Smooth muscle cell (in vitro differentiated cells): ENCODE data around the gene E2F6. TPM values are rescaled to one million over a fixed set of nuclear protein-coding genes. Genes with fewer than 3 reads are reported as not detected.

Experiments
- DNase-seq: peaks from one replicate; lab custom pipeline; 2025; ENCODE audit not compliant: unreplicated experiment; lab: John Stamatoyannopoulos, UW
- H2AFZ ChIP-seq: fragments of 200-600 bp; sonication (generic); 2 replicates; pipeline ENCODE4 v1.6.0; 2016; ENCODE audit warnings: antibody characterized with exemption, low read depth, mild to moderate bottlenecking
- H3F3A ChIP-seq: fragments of 200-600 bp; sonication (generic); 2 replicates; pipeline ENCODE4 v1.6.0; 2017; ENCODE audit warnings: antibody characterized with exemption, low read depth
- H3K27ac ChIP-seq: fragments of 200-600 bp; sonication (generic); 2 replicates; pipeline ENCODE4 v1.5.1; 2016; ENCODE audit warnings: low read depth, mild to moderate bottlenecking
- H3K27me3 ChIP-seq: fragments of 200-600 bp; sonication (generic); 2 replicates; pipeline ENCODE4 v1.6.1; 2016; ENCODE audit warnings: low read depth, mild to moderate bottlenecking
- H3K36me3 ChIP-seq: fragments of 200-600 bp; sonication (generic); 2 replicates; pipeline ENCODE4 v1.5.1; 2016; ENCODE audit warnings: low read depth
- H3K4me1 ChIP-seq: fragments of 200-600 bp; sonication (generic); 2 replicates; pipeline ENCODE4 v1.5.1; 2016; ENCODE audit warnings: low read depth
- H3K4me2 ChIP-seq: fragments of 200-600 bp; sonication (generic); 2 replicates; pipeline ENCODE4 v1.6.0; 2016; ENCODE audit warnings: mild to moderate bottlenecking
- H3K4me3 ChIP-seq: fragments of 200-600 bp; sonication (generic); 2 replicates; pipeline ENCODE4 v1.5.1; 2016; ENCODE audit warnings: mild to moderate bottlenecking
- H3K79me2 ChIP-seq: fragments of 200-600 bp; sonication (generic); 2 replicates; pipeline ENCODE4 v1.6.0; 2016; ENCODE audit warnings: low read depth, mild to moderate bottlenecking
- H3K9ac ChIP-seq: fragments of 200-600 bp; sonication (generic); 2 replicates; pipeline ENCODE4 v1.6.0; 2016; ENCODE audit warnings: low read depth
- H3K9me3 ChIP-seq: fragments of 200-600 bp; sonication (generic); replicated peaks from 2 replicates; pipeline ENCODE4 v1.5.1; 2016; ENCODE audit warnings: low read depth
- H4K20me1 ChIP-seq: fragments of 200-600 bp; sonication (generic); 2 replicates; pipeline ENCODE4 v1.6.0; 2016; ENCODE audit warnings: low read depth
- WGBS: methylation state at CpG from one replicate; pipeline ENCODE4 v1.1.7; 2016; ENCODE audit warnings: low lambda C conversion rate; 5-methylcytosine and 5-hydroxymethylcytosine counted together
- polyA plus RNA-seq: library from polyadenylated mRNA; unstranded; fragments of >200 nt; fragmentation: Nextera tagmentation; extraction: Ambion mirVana; gene quantifications from 2 replicates; pipeline ENCODE4 v1.2.1, GENCODE V29; 2016
- total RNA-seq: library from RNA; depleted of rRNA; stranded (reverse); fragments of >200 nt; gene quantifications from 2 replicates; pipeline ENCODE4 v1.2.3, GENCODE V29; 2014
- TF ChIP-seq, protein P1 (sequence below): fragments of 200-600 bp; sonication (generic); IDR thresholded peaks from 2 replicates; pipeline ENCODE4 v1.5.1; 2017; ENCODE audit warnings: borderline replicate concordance, mild to moderate bottlenecking, antibody characterized with exemption; ENCODE audit not compliant: insufficient read depth, poor library complexity, severe bottlenecking

E2F6 gene
- total and polyA plus RNA-seq, 2 experiments from 2014 or later: 17.5 to 18.0 TPM

DNA sequence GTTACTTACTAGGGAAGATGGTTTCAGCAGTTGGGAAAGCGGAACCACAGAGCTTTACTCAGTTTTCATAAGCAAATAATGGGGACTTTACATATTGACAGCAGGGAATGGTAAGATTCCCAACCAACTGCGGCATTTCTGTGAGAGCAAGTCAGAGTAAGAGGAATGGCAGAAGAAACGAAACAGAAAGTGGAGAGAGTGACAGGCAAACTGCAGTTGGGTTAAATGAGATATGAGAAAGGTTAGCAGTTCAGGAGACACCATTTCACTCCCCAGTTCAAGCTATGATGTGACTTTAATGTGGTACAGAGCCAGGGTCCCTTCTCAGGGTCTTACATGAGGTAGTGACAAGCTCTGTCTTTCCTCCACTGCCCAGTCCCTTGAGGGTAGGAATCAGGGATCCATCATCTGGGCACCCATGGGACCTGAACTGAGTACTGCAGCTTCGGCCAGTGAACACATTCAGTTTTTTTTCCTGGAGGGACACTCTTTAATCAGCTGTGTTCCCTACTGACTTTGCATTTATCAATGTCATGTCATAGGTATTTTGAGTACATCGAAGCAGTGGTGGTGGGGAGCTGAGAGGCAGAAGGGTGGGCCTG lies 34.8 kb upstream of the E2F6 start:
- no peaks in the 10 kb centered on the region for H3F3A ChIP-seq

DNA sequence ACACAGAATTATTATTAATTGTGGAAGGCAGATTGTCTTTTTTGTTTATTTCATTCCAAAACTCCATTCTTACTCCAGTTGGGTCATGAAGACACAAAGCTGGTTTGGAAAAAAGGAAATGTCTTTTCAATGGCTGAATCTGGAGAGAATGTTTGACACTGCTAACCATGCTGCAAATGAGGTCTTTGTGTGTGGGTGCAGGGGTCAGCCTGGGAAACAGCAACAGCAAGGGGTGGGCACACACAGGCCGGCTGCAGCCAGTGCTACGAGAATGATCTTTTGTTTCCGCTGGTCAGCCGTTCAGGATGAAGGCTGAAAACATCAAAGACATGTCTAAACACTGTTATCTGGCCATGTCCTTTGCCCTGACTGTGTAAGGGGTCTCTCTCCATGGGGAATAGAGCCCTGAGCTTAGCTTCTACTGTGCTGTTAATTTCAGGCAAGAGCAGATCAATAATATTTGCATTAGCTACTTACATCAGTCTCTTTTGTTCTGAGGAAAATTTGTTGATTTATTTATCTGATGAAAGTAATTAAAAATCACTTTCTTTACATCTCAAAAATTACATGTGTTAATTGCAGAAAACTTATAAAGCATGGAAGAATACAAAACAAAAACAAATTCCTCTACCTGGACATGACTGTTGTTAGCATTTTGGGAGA lies 33.3 kb upstream of the E2F6 start:
- Histone ChIP-seq H3K4me3 (no peak overlapping the region), H3K4me1 (peaks cover 36% of the 10 kb centered on the region), H3K4me2 (peak overlapping the region; percentile 5), H3K36me3 (no peaks in the 10 kb centered on the region), H3K9ac (no peak overlapping the region), H3K9me3 (peaks cover 5% of the 10 kb centered on the region), H2AFZ (no peak overlapping the region), H4K20me1 (no peaks in the 10 kb centered on the region), H3K79me2 (peaks cover 18% of the 10 kb centered on the region), H3K27ac (no peak overlapping the region), H3F3A (no peaks in the 10 kb centered on the region), H3K27me3 (no peaks in the 10 kb centered on the region)
- DNase-seq: no peak
- 31% methylated on average over 4 of the region's 4 CpGs for WGBS
- TF ChIP-seq, protein P1, sequence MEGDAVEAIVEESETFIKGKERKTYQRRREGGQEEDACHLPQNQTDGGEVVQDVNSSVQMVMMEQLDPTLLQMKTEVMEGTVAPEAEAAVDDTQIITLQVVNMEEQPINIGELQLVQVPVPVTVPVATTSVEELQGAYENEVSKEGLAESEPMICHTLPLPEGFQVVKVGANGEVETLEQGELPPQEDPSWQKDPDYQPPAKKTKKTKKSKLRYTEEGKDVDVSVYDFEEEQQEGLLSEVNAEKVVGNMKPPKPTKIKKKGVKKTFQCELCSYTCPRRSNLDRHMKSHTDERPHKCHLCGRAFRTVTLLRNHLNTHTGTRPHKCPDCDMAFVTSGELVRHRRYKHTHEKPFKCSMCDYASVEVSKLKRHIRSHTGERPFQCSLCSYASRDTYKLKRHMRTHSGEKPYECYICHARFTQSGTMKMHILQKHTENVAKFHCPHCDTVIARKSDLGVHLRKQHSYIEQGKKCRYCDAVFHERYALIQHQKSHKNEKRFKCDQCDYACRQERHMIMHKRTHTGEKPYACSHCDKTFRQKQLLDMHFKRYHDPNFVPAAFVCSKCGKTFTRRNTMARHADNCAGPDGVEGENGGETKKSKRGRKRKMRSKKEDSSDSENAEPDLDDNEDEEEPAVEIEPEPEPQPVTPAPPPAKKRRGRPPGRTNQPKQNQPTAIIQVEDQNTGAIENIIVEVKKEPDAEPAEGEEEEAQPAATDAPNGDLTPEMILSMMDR: no peak

More for the DNA sequence above, 34.8 kb upstream of the E2F6 start:
- H3K4me3 ChIP-seq: no peak overlapping the region
- H3K27me3 ChIP-seq: no peaks in the 10 kb centered on the region
- H3K36me3 ChIP-seq: no peaks in the 10 kb centered on the region
- TF ChIP-seq, protein P1: no peak
- peaks cover 5% of the 10 kb centered on the region for H3K9me3 ChIP-seq
- 96% methylated on average over 5 of the region's 5 CpGs for WGBS
- no peaks in the 10 kb centered on the region for H4K20me1 ChIP-seq
- no peak overlapping the region for H3K27ac ChIP-seq
- H3K4me2 ChIP-seq: no peak overlapping the region
- H3K79me2 ChIP-seq: peaks cover 10% of the 10 kb centered on the region
- no peak overlapping the region for H2AFZ ChIP-seq
- DNase-seq: no peak
- H3K4me1 ChIP-seq: peaks cover 30% of the 10 kb centered on the region
- H3K9ac ChIP-seq: no peak overlapping the region

DNA sequence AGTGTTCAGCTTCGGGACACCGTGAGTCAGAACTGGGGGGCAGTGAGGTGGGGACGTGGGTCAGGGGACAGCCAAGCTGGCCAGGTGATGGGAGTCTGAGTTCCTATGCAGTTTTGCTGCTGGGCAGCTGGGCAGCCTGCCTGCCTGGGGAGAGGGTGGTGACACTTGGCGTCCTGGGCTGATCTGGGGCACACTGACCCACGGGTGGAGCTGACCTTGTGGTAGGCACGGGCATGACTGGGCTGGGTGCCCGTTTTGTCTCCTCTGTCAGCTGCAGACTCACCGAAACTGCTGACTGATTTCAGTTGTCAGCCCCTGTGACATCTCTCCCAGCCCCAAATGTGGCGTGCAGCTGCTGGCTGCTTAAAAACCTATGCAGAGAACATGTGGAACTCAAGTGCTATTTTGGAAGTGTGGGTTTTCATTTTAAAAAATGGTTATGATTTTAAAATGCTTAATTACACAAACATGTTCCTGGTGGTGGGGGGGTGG lies 32.6 kb upstream of the E2F6 start:
- Histone ChIP-seq H3K79me2 (peaks cover 18% of the 10 kb centered on the region), H3K9me3 (peaks cover 3% of the 10 kb centered on the region), H4K20me1 (no peaks in the 10 kb centered on the region), H3K4me3 (no peak overlapping the region), H3K36me3 (no peaks in the 10 kb centered on the region), H3K27ac (no peak overlapping the region), H3K4me2 (peak overlapping the region; percentile 5), H3K27me3 (no peaks in the 10 kb centered on the region), H3K4me1 (peaks cover 36% of the 10 kb centered on the region), H3K9ac (no peak overlapping the region), H3F3A (no peaks in the 10 kb centered on the region), H2AFZ (no peak overlapping the region)
- TF ChIP-seq, protein P1: no peak
- WGBS: 66% methylated on average over 9 of the region's 9 CpGs
- no peak for DNase-seq
